ENCODE results near the gene ZNF326. TPM values are rescaled to one million over a fixed set of nuclear protein-coding genes. Genes with fewer than 3 reads are reported as not detected.

ZNF326 gene
- polyA plus RNA-seq, 1 of the 3 experiments (the other 2 are of a cell fraction), result 16.4 TPM

- Histone ChIP-seq H3K9me2 (no peaks in the 10 kb centered on the region), H3K27ac (ENCODE audit: low read depth in 2 of 2, low read length in 1 of 2) (no peak overlapping the region), H3K4me2 (no peak overlapping the region), H3F3A (replicated peaks; ENCODE audit: insufficient read depth) (peaks cover 3% of the 10 kb centered on the region), H3K9me3 (no peaks in the 10 kb centered on the region), H4K20me1 (ENCODE audit: insufficient read depth) (no peaks in the 10 kb centered on the region), H2AFZ (ENCODE audit: low read depth) (no peak overlapping the region), H3K36me3 (replicated peaks in 1 of 2; ENCODE audit: control insufficient read depth in 1 of 2, insufficient read depth in 2 of 2, low read length in 1 of 2) (no peaks in the 10 kb centered on the region), H3K4me3 (ENCODE audit: low read depth in 2 of 2, low read length in 1 of 2) (no peak overlapping the region), H3K27me3 (ENCODE audit: insufficient read depth) (no peaks in the 10 kb centered on the region), H3K79me2 (ENCODE audit: insufficient read depth) (no peaks in the 10 kb centered on the region), H3K4me1 (ENCODE audit: control insufficient read depth in 1 of 2, insufficient read depth in 2 of 2, low read depth in 1 of 2, low read length in 1 of 2) (peaks cover 0 to 5% of the 10 kb centered on the region in 2 experiments; a peak in 3 of 4 replicates), H3K9ac (no peak overlapping the region)
- POLR2A ChIA-PET, result interaction anchor here (1.2 kb wide), 1 partner anchor 169 kb away, joined by 3 read pairs; the partner anchor contains the start of gene LRRC8D
- CTCF ChIA-PET, result interaction anchor here (1.5 to 2.3 kb wide), 5 partner anchors 147 to 209 kb away, joined by 3 to 26 read pairs (median 6); partner anchors contain the start of gene LRRC8D
- WGBS (ENCODE audit: low lambda C conversion rate), result 85% methylated on average over 3 of the region's 3 CpGs
- TF ChIP-seq GATA2 (CRISPR knock-in tag; IDR thresholded peaks at IDR 0.05) (no peak), USF1 (IDR thresholded peaks at IDR 0.05; ENCODE audit: borderline replicate concordance, low read depth) (no peak), IRF3 (IDR thresholded peaks at IDR 0.05; ENCODE audit: low read depth, low read length) (no peak), RFX5 (IDR thresholded peaks at IDR 0.05; ENCODE audit: low read length) (no peak), FOSL2 (IDR thresholded peaks at IDR 0.05; ENCODE audit: borderline replicate concordance, low read depth) (no peak), RAD21 (IDR thresholded peaks at IDR 0.05; ENCODE audit: low read length) (no peak), TEAD4 (IDR thresholded peaks at IDR 0.05; ENCODE audit: borderline replicate concordance, insufficient read depth) (no peak), CTCF (IDR thresholded peaks at IDR 0.05) (no peak), ZBTB33 (IDR thresholded peaks at IDR 0.05; ENCODE audit: borderline replicate concordance, low read depth) (no peak), GABPA (IDR thresholded peaks at IDR 0.05; ENCODE audit: low read depth) (no peak), USF2 (IDR thresholded peaks at IDR 0.05; ENCODE audit: borderline replicate concordance, low read depth, low read length) (no peak), PBX3 (IDR thresholded peaks at IDR 0.05) (no peak), POLR2AphosphoS5 (IDR thresholded peaks at IDR 0.05; ENCODE audit: low read depth, low read length) (no peak), JUND (IDR thresholded peaks at IDR 0.05) (no peak), CHD2 (IDR thresholded peaks at IDR 0.05; ENCODE audit: low read length, partially characterized antibody) (no peak), FOXM1 (IDR thresholded peaks at IDR 0.05; ENCODE audit: low read depth) (no peak), MAX (IDR thresholded peaks at IDR 0.05; ENCODE audit: low read depth) (no peak), MEF2A (IDR thresholded peaks at IDR 0.05; ENCODE audit: borderline replicate concordance, low read depth) (no peak), SMC3 (IDR thresholded peaks at IDR 0.05; ENCODE audit: low read depth, low read length) (no peak), FOXJ3 (CRISPR knock-in tag; IDR thresholded peaks at IDR 0.05) (no peak)
- DNase-seq, result no peak
Measured at GRCh38 chr1:89989799-89990198, 5.1 kb upstream of the ZNF326 start.
